Ishikawa (cell line): Measurements from ENCODE around the gene ARHGAP8.

Experiments used
- CEBPB ChIP-seq: IDR thresholded peaks from 2 replicates; pipeline ENCODE4 v1.6.1; 2012
- CREB1 ChIP-seq: IDR thresholded peaks from 2 replicates; pipeline ENCODE4 v1.6.1; 2012; ENCODE audit warnings: low read depth
- EGR1 ChIP-seq: IDR thresholded peaks from 2 replicates; pipeline ENCODE4 v1.6.1; 2012
- EP300 ChIP-seq: IDR thresholded peaks from 2 replicates; pipeline ENCODE4 v1.6.1; 2012; ENCODE audit warnings: borderline replicate concordance
- FOXM1 ChIP-seq: IDR thresholded peaks from 2 replicates; pipeline ENCODE4 v1.6.1; 2012; ENCODE audit warnings: low read depth, borderline replicate concordance
- NFIC ChIP-seq: IDR thresholded peaks from 2 replicates; pipeline ENCODE4 v1.6.1; 2012
- RAD21 ChIP-seq: IDR thresholded peaks from 2 replicates; pipeline ENCODE4 v1.6.1; 2012; ENCODE audit warnings: low read depth
- TAF1 ChIP-seq: IDR thresholded peaks from 2 replicates; pipeline ENCODE4 v1.6.1; 2012; ENCODE audit warnings: low read depth, mild to moderate bottlenecking
- TCF12 ChIP-seq: IDR thresholded peaks from 2 replicates; pipeline ENCODE4 v1.6.1; 2012; ENCODE audit warnings: low read depth
- TEAD4 ChIP-seq: IDR thresholded peaks from 2 replicates; pipeline ENCODE4 v1.6.1; 2012
- YY1 ChIP-seq: IDR thresholded peaks from 2 replicates; pipeline ENCODE4 v1.6.1; 2012; ENCODE audit warnings: low read depth
- ZBTB7A ChIP-seq: IDR thresholded peaks from 2 replicates; pipeline ENCODE4 v1.6.1; 2012; ENCODE audit warnings: low read depth
- TF ChIP-seq, protein P1 (sequence below): IDR thresholded peaks from 2 replicates; pipeline ENCODE4 v1.6.1; 2012; ENCODE audit warnings: low read depth, mild to moderate bottlenecking
- TF ChIP-seq, protein P2 (sequence below): IDR thresholded peaks from 2 replicates; pipeline ENCODE4 v1.6.1; 2012
- TF ChIP-seq, protein P3 (sequence below): IDR thresholded peaks from 2 replicates; pipeline ENCODE4 v1.6.1; 2012

Gene ARHGAP8

DNA sequence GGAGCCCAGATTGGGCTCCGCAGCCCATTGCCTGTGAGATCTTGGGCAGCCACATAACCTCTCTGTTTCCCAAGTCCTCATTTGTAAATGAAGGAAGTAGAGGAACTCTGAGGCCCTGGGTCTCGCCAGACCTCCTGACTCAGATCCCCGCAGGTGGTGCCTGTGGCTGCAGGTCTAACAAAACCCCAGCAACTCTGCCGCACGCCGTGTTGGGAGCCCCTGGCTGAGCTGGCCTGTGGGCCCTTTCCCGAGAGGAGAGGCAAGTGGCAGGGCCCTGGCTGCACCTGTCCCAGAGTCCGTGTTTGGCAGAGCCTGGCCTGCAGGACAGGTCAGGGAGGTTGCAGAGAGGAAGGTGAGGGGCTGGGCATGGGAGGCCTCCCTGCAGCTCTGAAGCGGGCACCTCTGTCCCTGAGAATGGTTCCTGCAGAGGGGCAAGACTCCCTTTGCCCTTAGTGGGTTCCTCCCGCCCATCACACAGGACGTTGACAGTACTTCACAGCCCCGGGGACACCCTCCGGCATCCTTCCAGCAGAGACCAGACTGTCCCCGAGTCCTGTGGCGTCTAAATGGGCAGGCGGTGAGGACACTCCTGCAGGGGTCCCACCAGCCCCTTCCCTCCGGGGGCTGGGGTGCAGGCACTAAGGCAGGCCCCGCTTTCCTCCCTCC, 67.7 kb downstream of the ARHGAP8 start:
- TF ChIP-seq YY1, result no peak
- TF ChIP-seq, protein P1, sequence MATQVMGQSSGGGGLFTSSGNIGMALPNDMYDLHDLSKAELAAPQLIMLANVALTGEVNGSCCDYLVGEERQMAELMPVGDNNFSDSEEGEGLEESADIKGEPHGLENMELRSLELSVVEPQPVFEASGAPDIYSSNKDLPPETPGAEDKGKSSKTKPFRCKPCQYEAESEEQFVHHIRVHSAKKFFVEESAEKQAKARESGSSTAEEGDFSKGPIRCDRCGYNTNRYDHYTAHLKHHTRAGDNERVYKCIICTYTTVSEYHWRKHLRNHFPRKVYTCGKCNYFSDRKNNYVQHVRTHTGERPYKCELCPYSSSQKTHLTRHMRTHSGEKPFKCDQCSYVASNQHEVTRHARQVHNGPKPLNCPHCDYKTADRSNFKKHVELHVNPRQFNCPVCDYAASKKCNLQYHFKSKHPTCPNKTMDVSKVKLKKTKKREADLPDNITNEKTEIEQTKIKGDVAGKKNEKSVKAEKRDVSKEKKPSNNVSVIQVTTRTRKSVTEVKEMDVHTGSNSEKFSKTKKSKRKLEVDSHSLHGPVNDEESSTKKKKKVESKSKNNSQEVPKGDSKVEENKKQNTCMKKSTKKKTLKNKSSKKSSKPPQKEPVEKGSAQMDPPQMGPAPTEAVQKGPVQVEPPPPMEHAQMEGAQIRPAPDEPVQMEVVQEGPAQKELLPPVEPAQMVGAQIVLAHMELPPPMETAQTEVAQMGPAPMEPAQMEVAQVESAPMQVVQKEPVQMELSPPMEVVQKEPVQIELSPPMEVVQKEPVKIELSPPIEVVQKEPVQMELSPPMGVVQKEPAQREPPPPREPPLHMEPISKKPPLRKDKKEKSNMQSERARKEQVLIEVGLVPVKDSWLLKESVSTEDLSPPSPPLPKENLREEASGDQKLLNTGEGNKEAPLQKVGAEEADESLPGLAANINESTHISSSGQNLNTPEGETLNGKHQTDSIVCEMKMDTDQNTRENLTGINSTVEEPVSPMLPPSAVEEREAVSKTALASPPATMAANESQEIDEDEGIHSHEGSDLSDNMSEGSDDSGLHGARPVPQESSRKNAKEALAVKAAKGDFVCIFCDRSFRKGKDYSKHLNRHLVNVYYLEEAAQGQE, result no peak
- TF ChIP-seq, protein P2, sequence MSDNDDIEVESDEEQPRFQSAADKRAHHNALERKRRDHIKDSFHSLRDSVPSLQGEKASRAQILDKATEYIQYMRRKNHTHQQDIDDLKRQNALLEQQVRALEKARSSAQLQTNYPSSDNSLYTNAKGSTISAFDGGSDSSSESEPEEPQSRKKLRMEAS, result no peak
- TF ChIP-seq TEAD4, result no peak
- no peak for TF ChIP-seq RAD21
- TF ChIP-seq TCF12, result no peak
- no peak for TF ChIP-seq EP300
- TF ChIP-seq TAF1, result no peak
- TF ChIP-seq NFIC, result no peak
- no peak for TF ChIP-seq EGR1
- TF ChIP-seq, protein P3, sequence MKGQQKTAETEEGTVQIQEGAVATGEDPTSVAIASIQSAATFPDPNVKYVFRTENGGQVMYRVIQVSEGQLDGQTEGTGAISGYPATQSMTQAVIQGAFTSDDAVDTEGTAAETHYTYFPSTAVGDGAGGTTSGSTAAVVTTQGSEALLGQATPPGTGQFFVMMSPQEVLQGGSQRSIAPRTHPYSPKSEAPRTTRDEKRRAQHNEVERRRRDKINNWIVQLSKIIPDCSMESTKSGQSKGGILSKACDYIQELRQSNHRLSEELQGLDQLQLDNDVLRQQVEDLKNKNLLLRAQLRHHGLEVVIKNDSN, result no peak
- TF ChIP-seq ZBTB7A, result no peak
- no peak for TF ChIP-seq CREB1
- no peak for TF ChIP-seq CEBPB
- no peak for TF ChIP-seq FOXM1

DNA sequence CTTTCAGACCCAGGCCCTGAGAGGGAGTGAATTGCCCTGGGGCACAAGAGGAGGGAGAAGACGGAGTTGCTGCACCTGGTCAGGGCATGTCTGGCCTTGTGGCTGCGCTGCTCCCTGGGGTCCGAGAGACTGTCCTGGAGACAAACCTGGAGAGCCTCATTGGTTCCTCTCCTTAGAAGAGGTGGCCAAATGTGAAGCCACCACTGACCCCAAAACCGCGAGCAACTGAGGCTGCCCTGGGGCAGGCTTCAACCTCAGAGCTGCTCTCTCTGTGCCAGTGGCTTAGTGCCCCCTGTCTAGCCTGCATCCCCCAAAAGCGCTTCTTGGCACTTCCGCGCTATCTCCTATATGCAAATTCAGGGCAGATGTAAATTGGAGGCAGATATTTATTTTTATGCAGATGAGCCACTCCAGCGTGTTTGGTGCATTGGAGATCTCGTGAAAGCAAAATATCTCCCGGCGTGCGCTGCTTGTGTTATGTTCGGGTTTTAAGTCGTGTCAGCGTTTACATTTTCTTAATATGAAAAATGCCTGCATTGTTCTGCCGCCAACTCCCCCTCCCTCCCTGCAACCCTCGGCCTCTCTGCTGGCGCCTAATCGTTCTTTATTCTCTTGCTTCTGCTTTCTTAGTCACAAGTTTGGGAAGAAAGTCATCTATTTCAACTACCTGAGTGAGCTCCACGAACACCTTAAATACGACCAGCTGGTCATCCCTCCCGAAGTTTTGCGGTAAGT, 69.5 kb downstream of the ARHGAP8 start:
- TF ChIP-seq EP300 (no peak), CREB1 (no peak), TEAD4 (no peak), YY1 (no peak), EGR1 (no peak), TCF12 (no peak), NFIC (no peak), ZBTB7A (no peak), FOXM1 (no peak)
- TF ChIP-seq, protein P1, result no peak
- TF ChIP-seq, protein P3, result no peak
- TF ChIP-seq, protein P2, result no peak

DNA sequence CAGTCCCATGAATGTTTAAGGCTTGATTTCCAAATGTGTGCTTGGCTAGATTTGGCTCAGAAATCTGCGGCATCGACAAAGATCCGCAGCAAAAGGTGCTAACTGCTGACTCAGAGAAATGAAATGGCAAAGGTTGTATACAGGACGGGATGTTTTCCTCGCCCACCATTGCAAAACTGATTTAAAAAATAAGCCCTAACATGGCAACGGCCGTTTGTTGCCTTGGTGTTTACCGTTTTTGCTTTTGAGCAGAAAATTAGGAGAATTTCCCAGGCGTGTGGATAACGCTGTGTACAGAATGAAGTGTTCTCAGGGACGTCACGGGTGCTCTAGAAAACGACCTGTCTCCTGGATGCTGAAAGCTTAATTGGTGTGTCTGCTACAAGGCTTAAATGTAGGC, 70.2 kb downstream of the ARHGAP8 start:
- no peak for TF ChIP-seq TCF12
- TF ChIP-seq, protein P2, result no peak
- TF ChIP-seq EGR1, result no peak
- TF ChIP-seq, protein P1, result no peak
- no peak for TF ChIP-seq CEBPB
- no peak for TF ChIP-seq YY1
- no peak for TF ChIP-seq EP300
- no peak for TF ChIP-seq ZBTB7A
- TF ChIP-seq CREB1, result no peak
- TF ChIP-seq FOXM1, result no peak
- no peak for TF ChIP-seq TAF1
- TF ChIP-seq TEAD4, result no peak
- TF ChIP-seq NFIC, result no peak
- TF ChIP-seq, protein P3, result no peak
